Tibial artery (tissue), 4 donors: ENCODE measurements around the gene TSPAN3.

Experiments
- DNase-seq, 2 donors: peaks; one replicate each; pipeline ENCODE4 v3.0.0-alpha.2; 2019
- H3K27ac ChIP-seq, 2 donors: fragments of 200-600 bp; sonication (generic) in 1 of 2; 1 replicate in 1 of 2; 2 replicates in 1 of 2; pipeline ENCODE4 v1.5.1; 2018 to 2019; ENCODE audit warnings: mild to moderate bottlenecking in 1 of 2
- H3K27me3 ChIP-seq, 2 donors: fragments of 200-600 bp; sonication (generic) in 1 of 2; one replicate each; pipeline versions ENCODE4 v1.5.1 to v1.6.0; 2016 to 2019
- H3K36me3 ChIP-seq, 3 donors: fragments of 200-600 bp; sonication (generic) in 2 of 3; one replicate each; pipeline ENCODE4 v1.5.1; 2016 to 2019; ENCODE audit warnings: mild to moderate bottlenecking in 2 of 3
- H3K4me1 ChIP-seq, 4 donors: fragments of 200-600 bp; sonication (generic) in 2 of 4; 1 replicate in 3 of 4; 2 replicates in 1 of 4; pipeline ENCODE4 v1.5.1; 2016 to 2019
- H3K4me3 ChIP-seq, 2 donors: fragments of 200-600 bp; sonication (generic) in 1 of 2; 1 replicate in 1 of 2; 2 replicates in 1 of 2; pipeline ENCODE4 v1.5.1; 2018 to 2019; ENCODE audit warnings: mild to moderate bottlenecking in 2 of 2
- H3K9me3 ChIP-seq, 3 donors: fragments of 200-600 bp; sonication (generic) in 1 of 3; one replicate each; pipeline ENCODE4 v1.5.1; 2016 to 2019
- intact Hi-C: fragments of 100-400 bp; cut with DNase I; formaldehyde crosslinking; loops from one replicate; pipeline ENCODE4 v1.15.0; 2023; ENCODE audit warnings: low total_unique reads
- TF ChIP-seq, protein P1 (sequence below), 2 experiments: fragments of 200-600 bp in 1 of 2; fragments of 450-650 bp in 1 of 2; IDR thresholded peaks; one replicate each; pipeline ENCODE4 v1.5.1; 2017 to 2019; ENCODE audit warnings: antibody characterized with exemption in 2 of 2, mild to moderate bottlenecking in 1 of 2, moderate library complexity in 1 of 2

Gene TSPAN3

DNA sequence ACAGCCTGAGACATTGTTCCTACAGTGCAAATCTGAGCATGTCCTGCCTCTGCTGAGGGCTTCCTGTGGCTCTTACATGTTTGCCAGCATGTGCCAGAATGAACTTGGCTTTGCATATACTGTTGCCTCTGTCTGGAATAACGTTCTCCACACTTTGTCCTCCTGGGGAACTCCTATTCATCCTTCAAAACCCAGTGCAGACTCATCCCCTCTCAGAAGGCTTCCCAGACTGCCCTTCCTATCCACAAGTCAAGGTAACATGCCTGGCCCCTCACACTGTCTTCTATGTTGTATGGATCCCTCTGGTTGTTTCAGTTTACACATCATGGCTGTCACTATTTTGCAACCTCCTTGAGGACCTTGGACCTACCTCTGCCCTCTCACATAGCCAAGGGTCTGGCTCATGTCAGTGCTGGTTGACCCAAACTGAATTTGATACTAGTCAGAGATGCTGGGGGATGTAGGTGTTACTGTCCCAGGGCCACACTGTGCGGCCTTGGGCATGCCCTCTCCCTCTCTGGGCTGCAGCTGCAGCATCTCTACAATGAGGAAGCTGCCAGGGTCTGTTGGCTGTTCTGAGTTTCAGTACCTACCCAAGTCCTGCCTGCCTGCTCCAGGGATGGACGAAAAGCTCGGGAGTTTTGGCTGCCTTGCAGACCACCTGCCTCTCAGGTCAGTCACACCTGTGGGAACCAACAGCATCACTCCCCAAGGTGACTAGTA lies 29.0 kb upstream of the TSPAN3 start:
- no peak for DNase-seq
- Histone ChIP-seq H3K4me3 (no peak overlapping the region), H3K27me3 (peaks cover 0 to 2% of the 10 kb centered on the region in 2 donors), H3K27ac (no peak overlapping the region), H3K36me3 (no peaks in the 10 kb centered on the region), H3K4me1 (no peaks in the 10 kb centered on the region), H3K9me3 (no peaks in the 10 kb centered on the region)
- TF ChIP-seq, protein P1, sequence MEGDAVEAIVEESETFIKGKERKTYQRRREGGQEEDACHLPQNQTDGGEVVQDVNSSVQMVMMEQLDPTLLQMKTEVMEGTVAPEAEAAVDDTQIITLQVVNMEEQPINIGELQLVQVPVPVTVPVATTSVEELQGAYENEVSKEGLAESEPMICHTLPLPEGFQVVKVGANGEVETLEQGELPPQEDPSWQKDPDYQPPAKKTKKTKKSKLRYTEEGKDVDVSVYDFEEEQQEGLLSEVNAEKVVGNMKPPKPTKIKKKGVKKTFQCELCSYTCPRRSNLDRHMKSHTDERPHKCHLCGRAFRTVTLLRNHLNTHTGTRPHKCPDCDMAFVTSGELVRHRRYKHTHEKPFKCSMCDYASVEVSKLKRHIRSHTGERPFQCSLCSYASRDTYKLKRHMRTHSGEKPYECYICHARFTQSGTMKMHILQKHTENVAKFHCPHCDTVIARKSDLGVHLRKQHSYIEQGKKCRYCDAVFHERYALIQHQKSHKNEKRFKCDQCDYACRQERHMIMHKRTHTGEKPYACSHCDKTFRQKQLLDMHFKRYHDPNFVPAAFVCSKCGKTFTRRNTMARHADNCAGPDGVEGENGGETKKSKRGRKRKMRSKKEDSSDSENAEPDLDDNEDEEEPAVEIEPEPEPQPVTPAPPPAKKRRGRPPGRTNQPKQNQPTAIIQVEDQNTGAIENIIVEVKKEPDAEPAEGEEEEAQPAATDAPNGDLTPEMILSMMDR (IDR thresholded peaks at IDR 0.05): no peak
- intact Hi-C loops: no loop called here

DNA sequence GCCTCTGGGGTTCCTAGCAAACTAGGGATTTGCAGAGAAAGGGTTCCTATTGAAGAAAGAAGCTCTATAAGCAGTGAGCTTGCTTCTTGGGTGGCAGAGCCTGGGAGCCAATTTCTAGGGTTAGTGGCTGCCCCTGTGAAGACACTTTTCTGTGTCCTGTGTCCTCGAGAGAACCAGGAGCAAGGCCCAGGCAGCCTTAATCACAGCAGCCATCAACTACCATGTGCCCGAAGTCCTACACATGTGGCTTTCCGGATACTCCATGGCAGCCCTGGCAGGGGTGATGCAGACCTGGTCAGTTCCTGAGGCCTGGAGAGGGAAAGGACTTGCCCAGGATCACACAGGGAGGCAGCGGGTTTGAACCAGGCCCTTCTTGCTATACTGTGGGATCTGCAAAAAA lies 27.7 kb upstream of the TSPAN3 start:
- Histone ChIP-seq H3K36me3 (no peaks in the 10 kb centered on the region), H3K27me3 (peaks cover 0 to 2% of the 10 kb centered on the region in 2 donors), H3K4me3 (no peak overlapping the region), H3K9me3 (no peaks in the 10 kb centered on the region), H3K27ac (no peak overlapping the region), H3K4me1 (no peaks in the 10 kb centered on the region)
- intact Hi-C loops: no loop called here
- TF ChIP-seq, protein P1 (IDR thresholded peaks at IDR 0.05): no peak
- DNase-seq: no peak

DNA sequence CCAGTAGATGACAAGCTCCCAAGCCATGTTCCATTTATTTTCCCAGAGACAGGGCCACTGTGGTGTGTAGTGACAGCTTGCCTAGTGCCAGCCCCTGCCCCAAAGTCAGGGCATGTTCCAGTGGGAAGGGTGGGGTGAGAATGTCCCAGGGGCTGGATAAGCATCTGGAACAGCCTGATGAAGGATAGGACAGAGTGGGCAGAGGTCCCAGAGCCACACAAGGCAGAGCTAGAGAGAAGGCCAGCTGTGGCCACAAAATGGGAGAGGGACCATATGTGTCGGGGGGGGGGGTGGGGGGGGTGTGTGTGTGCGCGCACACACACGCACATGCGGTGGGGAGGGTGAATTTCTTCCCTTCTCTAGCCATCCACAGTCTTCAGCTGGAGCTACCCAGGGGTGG lies 27.0 kb upstream of the TSPAN3 start:
- H3K4me1 ChIP-seq: no peaks in the 10 kb centered on the region

DNA sequence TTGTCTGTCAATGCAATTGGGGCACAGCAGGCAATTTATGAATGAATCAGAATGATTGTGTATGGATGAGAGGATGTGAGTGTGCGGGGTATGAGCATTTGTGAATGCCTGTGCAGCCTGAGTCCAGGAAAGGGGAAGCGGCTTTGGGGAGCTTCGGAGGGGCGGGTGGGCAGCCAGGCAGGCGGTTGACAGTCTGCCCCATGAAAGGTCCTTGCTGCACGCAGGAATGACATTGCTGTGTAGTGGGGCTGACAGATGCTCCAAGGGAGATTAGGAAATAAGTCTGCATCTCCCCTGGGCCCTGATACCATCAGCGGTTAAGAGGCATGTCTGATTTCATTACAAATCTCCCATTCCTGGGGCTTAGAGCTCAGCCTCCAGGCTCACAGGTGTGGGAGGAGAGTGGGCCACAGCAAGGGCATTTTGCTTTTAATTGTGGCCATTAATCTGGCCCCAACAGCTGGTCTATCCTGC lies 26.4 kb upstream of the TSPAN3 start:
- Histone ChIP-seq H3K36me3 (no peaks in the 10 kb centered on the region), H3K27me3 (peaks cover 0 to 2% of the 10 kb centered on the region in 2 donors), H3K27ac (no peak overlapping the region), H3K4me1 (no peaks in the 10 kb centered on the region), H3K4me3 (no peak overlapping the region), H3K9me3 (no peaks in the 10 kb centered on the region)
- intact Hi-C loops: no loop called here
- TF ChIP-seq, protein P1 (IDR thresholded peaks at IDR 0.05): no peak
- DNase-seq: no peak

More for the DNA sequence above, 27.0 kb upstream of the TSPAN3 start:
- H3K9me3 ChIP-seq: no peaks in the 10 kb centered on the region
- peaks cover 0 to 2% of the 10 kb centered on the region in 2 donors for H3K27me3 ChIP-seq
- no peak for DNase-seq
- no peaks in the 10 kb centered on the region for H3K36me3 ChIP-seq
- TF ChIP-seq, protein P1 (IDR thresholded peaks at IDR 0.05): no peak
- no peak overlapping the region for H3K27ac ChIP-seq
- H3K4me3 ChIP-seq: no peak overlapping the region
- intact Hi-C loops: no loop called here

DNA sequence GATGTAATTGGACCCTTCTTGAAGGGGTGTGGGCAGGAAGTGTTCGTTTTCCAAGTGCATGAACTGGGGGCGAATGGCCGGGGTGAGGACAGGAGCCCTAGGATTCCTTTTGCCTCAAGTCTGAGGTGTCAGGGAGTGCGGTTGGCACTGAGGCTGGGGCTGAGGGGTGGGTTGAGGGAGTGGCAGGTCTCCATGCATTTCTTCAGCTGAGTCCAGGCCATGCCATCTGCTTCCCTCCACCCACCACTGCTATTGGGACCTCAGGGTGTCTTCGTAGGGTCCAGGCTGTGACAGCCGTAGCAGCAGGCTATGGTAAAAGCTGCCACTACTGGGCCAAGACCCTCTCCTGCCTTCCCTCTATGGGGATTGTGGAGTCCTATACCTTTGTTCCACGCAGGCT lies 25.6 kb upstream of the TSPAN3 start:
- H3K27ac ChIP-seq: no peak overlapping the region
- no peaks in the 10 kb centered on the region for H3K4me1 ChIP-seq
- no peak for DNase-seq
- H3K36me3 ChIP-seq: no peaks in the 10 kb centered on the region
- intact Hi-C loops: no loop called here
- H3K27me3 ChIP-seq: peaks cover 0 to 2% of the 10 kb centered on the region in 2 donors
- no peaks in the 10 kb centered on the region for H3K9me3 ChIP-seq
- TF ChIP-seq, protein P1 (IDR thresholded peaks at IDR 0.05): no peak
- H3K4me3 ChIP-seq: no peak overlapping the region
